Measurements from ENCODE around the gene RELN.

DNA sequence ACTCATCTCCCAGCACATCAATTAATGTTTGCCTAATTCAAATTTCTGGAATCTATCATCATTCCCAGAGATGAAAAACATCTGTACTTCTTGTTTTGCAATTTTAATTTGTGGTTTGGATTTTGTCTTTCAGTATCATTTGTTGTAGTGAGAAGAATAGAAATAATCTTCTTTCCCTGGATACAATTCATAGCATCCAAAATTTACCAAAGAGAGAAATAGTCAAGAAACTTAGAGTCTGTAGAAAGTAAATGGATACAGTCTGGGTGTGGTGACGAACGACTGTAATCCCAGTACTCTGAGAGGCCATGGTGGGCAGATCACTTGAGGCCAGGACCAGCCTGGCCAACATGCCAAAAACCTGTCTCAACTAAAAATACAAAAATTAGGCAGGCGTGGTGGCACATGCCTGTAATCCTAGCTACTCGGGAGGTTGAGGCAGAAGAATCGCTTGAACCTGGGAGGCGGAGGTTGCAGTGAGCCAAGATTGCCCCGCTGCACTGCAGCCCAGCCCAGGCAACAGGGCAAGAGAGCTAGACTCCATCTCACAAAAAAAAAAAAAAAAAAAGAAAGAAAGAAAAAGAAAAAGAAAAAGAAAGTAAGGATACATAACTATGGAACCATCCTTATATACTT, 193.0 kb downstream of the RELN start:
- no peak for TF ChIP-seq POLR2A (IDR thresholded peaks at IDR 0.05; ENCODE audit: low read depth)
- no peak for TF ChIP-seq POLR2AphosphoS5 (IDR thresholded peaks at IDR 0.05)
- TF ChIP-seq, protein P1, sequence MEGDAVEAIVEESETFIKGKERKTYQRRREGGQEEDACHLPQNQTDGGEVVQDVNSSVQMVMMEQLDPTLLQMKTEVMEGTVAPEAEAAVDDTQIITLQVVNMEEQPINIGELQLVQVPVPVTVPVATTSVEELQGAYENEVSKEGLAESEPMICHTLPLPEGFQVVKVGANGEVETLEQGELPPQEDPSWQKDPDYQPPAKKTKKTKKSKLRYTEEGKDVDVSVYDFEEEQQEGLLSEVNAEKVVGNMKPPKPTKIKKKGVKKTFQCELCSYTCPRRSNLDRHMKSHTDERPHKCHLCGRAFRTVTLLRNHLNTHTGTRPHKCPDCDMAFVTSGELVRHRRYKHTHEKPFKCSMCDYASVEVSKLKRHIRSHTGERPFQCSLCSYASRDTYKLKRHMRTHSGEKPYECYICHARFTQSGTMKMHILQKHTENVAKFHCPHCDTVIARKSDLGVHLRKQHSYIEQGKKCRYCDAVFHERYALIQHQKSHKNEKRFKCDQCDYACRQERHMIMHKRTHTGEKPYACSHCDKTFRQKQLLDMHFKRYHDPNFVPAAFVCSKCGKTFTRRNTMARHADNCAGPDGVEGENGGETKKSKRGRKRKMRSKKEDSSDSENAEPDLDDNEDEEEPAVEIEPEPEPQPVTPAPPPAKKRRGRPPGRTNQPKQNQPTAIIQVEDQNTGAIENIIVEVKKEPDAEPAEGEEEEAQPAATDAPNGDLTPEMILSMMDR (IDR thresholded peaks at IDR 0.05), result no peak
- no peak for TF ChIP-seq EP300 (IDR thresholded peaks at IDR 0.05)
